ENCODE measurements around the gene ME1.

GRCh38 chr6:83310046-83310445 is 120.8 kb downstream of the ME1 start:
- TF ChIP-seq CTCF (IDR thresholded peaks at IDR 0.05) (no peak), POLR2AphosphoS5 (IDR thresholded peaks at IDR 0.05) (no peak), EP300 (IDR thresholded peaks at IDR 0.05) (no peak), POLR2A (IDR thresholded peaks at IDR 0.05) (no peak)

Data from sigmoid colon (tissue), 4 donors.